Measurements from ENCODE around the gene HELZ. TPM values are rescaled to one million over a fixed set of nuclear protein-coding genes. Genes with fewer than 3 reads are reported as not detected.

HELZ gene
- polyA plus RNA-seq, 3 donors = 27.8 to 31.0 (median 28.2) TPM

DNA sequence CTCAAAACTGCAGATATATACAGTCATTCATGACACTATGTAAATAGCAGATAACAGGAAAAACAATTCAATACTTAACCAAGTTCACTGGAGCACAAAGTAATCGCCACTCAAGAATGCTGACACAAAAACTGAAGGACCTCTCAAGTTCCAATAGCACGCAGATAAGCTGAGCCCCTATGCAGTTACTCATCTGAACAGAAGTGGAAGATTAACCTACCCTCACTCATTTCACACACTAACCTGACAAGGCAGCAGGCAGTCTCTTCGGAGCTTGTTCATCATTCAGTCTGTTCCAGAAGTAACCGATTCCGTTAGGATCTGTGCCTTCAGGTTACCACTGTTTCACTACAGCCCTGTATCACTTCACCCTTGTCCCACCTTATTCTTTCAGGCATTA lies 6.0 kb downstream of the HELZ start:
- no peak for DNase-seq (ENCODE audit: low read depth in 3 of 3, low spot score in 2 of 3)

DNA sequence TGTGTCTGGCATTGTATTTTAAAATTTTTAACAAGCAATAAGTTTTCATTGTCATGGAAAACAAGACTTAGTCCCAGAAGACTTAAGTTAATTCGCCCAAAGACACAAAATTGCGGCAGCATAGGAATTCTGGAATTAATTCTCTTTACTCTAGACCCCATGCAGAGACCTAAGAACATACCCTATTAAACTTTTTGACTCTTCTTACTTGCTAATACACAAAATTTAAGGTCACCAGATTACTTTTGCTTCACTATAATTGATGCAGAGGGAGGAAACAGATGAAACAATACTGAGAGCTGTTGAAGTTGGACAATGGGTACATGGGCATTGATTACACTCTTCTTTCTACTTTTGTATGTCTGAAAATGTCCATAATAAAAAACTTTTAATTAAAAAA lies 12.6 kb downstream of the HELZ start:
- DNase-seq (ENCODE audit: low read depth in 3 of 3, low spot score in 2 of 3) = no peak

DNA sequence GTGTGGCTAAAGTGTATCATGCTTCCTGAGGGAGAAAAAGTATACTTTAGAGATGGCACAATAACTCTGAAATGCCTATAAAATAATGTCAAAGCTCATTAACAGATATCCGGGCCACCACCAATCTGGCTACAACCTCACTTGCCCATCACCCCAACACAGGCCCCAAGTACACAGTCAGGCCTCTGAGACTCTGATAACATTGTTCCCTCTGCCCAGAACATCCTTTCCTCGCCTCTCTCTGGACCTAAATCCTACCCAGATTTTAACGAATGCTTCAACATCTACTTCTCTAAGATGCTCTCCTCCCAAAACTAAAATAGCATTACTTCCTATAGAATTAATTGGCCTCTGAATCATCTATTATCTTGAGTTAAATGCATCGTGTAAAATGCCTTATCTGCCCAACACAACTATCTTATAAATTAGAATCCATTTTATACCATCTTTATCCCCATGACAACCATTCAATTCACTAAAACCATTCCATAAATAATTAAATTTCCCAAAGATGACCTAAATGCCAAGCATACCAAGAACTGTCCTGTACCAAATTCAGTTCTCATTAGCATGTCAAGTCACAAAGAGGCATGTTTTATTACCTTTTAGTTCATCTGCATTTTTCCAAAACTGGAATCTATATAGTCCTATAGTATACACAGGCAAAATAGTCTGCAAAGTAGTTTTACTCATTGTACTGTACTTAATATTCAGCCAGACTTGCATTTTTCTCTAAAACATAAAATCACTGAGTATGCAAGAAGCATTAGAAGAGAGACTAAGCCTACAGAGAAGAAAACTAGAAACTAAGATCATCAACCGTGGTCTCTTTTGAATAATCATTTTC lies 15.7 kb downstream of the HELZ start:
- no peak for DNase-seq (ENCODE audit: low read depth in 3 of 3, low spot score in 2 of 3)

DNA sequence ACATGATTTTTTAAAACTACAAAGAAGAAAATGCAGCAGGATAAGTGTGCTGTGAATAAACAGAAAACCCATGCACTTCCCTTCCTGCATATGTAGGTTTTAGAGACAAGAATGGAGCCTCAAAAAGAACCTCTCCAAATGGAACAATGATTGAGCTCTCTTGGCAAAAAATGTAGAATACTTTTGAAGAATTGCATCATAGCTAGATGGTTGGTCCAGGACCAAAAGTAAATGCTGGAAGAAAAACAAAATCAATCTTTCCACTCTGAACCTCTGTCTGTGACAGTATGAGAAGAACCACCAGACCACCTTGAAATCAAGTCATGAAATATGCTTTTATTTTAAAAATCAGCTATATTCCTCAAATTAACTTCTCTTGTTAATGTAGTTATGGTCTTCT lies 17.5 kb downstream of the HELZ start:
- DNase-seq (ENCODE audit: low read depth in 3 of 3, low spot score in 2 of 3) = no peak

DNA sequence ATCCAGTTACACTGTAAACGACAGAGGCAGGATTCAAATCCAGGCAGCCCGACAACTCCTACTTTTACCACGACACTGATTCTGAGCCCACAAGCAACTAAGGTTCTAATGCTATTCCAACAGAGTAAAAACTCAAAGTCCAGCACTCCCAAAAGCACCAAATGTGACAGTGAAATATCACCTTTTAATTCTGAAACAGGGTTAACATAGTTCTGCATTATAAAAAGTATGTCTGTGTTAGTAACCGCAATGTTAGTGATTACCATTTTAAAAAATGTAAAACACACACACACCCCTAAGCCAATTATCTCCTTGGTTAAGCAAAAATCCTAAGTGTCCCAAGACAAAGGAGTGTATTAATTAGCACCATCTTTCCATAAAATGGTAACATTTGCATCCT lies 19.7 kb downstream of the HELZ start:
- DNase-seq (ENCODE audit: low read depth in 3 of 3, low spot score in 2 of 3) = no peak

DNA sequence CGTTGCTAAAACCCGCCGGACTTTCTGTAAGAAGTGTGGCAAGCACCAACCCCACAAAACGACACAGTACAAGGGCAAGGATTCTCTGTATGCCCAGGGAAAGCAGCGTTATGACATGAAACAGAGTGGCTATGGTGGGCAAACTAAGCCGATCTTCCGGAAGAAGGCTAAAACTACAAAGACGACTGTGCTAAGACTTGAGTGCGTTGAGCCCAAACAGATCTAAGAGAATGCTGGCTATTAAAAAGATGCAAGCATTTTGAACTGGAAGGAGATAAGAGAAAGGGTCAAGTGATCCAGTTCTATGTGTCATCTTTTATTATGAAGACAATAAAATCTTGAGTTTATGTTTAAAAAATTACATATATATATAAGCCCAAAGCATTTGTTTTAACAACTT lies 20.3 kb downstream of the HELZ start:
- DNase-seq (ENCODE audit: low read depth in 3 of 3, low spot score in 2 of 3) = no peak

DNA sequence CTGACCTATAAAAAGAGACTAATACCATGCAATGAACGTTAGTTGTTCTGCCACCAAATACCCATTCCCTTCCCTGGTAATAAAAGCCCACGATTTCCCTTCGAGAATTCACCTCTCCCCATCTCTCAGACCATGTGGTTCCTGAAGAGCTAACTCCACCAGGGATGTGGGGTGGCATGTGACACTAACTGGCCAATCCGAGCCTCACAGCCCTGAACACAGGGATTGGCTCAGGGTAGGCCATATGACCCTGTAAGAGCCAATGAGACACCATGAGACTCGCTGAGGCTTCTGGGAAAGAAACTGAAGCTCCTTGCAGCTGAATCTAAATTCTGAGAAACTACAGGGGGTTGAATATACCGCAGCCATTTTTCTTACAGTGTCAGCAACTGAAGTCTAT lies 21.1 kb downstream of the HELZ start:
- DNase-seq (ENCODE audit: low read depth in 3 of 3, low spot score in 2 of 3) = no peak

DNA sequence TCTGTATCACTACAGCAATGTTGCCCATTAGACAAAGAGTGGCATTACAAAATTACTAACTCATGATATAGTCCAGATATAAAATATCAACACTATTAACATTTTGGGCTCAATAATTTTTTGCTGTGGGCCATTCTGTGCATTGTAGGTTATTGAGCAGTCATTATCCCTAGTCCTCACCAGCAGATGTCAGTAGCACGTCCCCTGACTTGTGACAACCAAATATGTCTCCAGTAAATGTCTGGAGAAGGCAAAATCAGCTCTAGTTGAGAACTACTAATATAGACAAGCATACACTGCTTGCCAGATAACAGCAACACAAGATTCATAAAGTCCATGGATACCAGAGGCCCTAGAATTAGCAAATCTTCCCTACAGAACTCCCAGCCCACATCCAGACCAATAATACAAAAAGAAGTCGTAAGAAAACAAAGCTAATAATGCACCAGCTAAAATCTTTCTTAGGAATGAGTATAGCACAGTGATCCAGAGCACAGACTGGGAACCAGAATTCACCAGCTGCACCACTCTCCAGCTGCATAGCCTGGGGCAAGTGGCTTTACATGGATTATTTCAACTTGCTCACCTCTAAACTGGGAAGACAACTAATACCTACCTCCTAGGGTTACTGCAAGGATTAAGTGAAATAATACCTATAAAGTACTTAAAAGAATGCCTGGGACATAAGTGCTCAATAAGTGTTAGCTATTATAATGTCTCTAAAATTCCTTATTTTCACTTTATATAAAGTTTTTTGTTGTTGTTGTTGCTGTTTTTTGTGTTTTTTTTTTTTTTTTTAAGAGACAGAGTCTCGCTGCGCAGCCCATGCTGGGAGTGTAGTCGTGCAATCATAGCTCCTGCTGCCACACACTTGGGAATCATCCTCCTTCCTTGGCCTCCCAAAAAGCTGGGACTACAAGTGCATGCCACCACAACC lies 23.7 kb downstream of the HELZ start:
- no peak for DNase-seq (ENCODE audit: low read depth in 3 of 3, low spot score in 2 of 3)

DNA sequence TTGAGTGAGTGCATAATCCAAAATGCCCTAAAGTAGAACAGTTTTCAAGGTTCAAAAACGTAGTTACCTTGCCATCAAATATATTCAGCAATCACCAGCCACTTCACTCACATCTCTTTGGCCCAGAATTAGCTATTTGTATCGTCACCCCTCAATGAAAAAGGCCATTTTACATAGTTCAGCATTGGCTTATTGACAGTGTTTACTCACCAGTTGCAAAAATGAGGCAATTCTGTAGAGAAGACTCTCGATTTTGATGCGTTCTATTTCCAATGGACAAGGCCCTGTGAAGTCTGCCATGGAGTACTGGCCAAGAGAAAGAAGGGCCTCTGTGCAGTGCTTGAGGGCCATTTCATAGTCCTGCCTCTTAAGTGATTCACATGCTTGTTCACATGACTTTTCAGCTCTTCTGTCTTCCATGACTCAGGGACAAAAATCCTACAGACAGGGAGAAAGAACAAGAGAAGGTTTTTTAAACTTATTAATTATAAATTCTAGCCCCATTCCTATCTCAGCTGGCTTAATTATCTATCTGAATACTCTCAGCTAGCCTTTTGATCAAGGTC lies 26.5 kb downstream of the HELZ start:
- DNase-seq (ENCODE audit: low read depth in 3 of 3, low spot score in 2 of 3) = no peak

DNA sequence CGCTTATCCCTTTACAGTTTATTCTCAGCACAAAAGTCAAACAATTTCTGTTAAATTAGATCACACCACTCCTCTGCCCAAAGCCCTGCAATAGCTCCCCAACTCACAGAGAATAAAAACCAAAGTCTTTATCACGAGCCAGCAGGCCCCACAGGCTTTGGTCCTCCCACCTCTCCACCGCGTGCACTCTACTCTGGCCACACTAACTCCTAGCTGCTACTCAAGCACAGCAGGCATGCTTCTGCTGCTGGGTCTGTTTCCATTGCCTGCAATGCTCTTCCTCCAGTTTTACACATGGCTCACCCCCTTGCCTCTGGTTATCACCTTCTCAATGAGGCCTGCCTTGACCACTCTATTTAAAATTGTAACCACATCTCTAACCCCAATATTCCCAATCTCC lies 27.6 kb downstream of the HELZ start:
- DNase-seq (ENCODE audit: low read depth in 3 of 3, low spot score in 2 of 3) = no peak

DNA sequence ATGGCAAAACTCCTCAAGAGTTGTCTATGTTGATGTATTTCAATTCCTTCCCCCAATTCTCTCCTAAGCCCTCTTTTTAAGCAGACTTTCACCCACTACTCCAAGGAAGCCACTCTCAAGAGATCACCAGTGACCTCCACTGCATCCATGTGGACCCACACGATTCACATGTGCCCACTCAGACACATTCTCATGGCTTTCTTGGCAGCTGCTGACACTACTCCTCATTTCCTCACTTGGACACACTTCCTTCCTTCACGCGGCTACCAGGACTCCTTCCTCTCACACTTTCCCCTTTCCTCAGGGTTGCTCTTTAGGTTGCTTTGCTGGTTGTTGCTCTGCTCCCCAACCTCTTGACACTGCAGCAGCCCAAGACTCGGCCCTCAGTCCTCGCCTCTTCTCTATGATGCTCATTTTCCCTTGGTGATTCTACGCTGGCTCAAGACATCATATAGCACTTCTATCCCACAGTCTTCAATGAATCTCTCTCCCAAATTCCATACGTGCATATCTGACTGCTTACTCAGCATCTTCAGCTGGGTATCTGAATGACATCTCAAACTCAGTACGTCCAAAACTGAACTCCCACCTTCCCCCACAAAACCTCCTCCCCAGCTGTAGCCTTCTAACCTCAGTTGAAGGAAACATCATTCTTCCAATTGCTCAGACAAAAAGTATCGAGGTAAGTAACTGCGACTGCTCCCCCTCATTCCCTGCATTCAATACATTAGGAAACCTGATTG lies 28.2 kb downstream of the HELZ start:
- DNase-seq (ENCODE audit: low read depth in 3 of 3, low spot score in 2 of 3) = no peak

DNA sequence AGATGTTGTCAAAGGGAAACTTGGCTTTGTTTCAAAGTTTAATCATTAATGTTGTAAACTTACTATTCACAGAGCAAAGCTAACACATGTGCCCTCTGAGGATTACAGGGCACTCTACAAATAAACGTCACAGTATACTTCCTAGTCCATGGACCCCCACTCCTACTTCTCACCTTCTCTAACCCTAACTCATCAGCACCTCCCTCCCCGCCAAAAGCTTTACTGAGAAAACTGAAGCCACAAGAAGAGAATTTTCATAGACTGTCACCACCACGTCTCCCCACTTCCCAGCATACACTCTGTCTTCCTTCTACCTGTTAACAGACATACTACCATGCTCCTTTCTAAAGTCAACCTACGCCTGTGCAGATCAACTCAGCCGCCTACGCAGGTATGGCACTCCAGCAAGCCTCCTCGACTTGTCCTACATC lies 29.0 kb downstream of the HELZ start:
- no peak for DNase-seq (ENCODE audit: low read depth in 3 of 3, low spot score in 2 of 3)

DNA sequence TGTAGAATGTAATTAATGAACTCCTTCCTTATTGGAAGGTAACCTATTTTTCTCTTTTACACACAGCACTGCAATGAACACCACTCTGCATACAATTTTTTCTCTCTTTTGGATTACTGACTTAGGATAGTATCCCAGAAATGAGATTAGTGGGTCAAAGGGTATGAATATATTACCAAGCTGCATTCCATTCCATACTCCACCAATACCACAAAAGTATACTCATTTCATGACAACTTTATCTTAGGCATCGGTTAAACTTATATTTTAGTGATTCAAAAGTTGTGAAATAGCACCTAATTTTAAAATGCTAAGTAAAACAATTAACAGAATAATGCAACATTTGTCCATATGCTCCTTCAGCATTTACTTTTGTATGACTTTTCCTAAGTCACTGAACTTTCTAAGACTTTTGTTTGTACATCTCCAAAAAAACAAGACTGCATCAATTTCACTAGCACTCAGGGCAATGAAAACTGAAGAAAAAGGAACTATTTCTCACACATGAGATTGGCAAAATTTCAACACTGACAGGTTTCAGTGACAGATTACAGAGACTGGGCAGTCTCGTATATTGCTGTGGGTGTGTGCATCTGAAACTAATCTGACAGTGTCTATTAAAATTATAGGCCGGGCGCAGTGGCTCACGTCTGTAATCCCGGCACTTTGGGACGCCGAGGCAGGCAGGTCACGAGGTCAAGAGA lies 32.1 kb downstream of the HELZ start:
- DNase-seq (ENCODE audit: low read depth in 3 of 3, low spot score in 2 of 3) = no peak

DNA sequence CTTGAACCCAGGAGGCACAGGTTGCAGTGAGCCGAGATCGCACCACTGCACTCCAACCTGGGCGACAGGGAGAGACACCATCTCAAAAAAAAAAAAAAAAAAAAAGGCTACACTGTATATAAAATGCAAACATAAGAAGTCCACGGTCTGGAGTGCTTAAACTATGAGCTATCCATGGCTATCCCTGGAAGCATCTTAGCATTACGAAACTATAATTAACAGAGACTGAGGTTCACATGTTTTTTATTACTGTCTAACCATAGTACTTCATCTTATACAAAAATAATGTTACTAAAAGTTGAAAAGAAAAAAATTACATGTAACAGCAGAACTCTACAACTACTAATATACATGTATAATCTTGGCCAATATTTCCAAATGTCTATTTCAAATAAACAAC lies 32.8 kb downstream of the HELZ start:
- DNase-seq (ENCODE audit: low read depth in 3 of 3, low spot score in 2 of 3) = no peak

DNA sequence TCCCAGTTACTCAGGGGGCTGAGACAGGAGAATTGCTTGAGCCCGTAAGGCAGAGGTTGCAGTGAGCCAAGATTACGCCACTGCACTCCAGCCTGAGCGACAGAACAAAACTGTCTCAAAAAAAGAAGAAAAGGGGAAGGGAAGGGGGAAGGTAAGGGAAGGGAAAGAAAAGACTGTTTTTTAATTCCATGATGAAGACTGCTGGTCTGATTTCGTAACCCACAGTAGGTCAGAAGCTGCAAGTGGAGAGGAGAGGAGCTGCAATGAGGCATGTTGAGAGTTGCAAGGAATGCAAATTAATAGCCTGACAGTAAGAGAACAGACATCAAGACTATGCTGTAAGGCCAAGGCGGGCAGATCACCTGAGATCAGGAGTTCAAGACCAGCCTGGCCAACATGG lies 33.3 kb downstream of the HELZ start:
- no peak for DNase-seq (ENCODE audit: low read depth in 3 of 3, low spot score in 2 of 3)

DNA sequence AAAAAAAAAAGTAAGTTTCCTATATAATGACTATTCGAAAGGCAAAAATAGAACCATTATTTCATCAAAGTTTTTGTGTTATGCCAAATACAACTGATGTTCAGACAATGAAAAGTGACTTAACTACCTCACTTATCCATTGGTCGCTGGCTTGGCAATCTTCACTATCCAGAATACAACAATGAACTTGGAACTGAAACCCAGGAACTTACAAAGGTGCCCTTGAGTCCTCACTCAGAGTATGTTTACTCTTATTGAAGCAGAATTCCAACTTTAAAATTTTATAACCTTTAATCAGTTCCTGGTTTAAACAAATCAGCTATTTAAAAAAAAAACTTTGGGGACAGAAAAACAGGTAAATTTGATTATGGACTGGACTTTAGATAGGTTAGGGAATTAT lies 34.1 kb downstream of the HELZ start:
- DNase-seq (ENCODE audit: low read depth in 3 of 3, low spot score in 2 of 3) = no peak

DNA sequence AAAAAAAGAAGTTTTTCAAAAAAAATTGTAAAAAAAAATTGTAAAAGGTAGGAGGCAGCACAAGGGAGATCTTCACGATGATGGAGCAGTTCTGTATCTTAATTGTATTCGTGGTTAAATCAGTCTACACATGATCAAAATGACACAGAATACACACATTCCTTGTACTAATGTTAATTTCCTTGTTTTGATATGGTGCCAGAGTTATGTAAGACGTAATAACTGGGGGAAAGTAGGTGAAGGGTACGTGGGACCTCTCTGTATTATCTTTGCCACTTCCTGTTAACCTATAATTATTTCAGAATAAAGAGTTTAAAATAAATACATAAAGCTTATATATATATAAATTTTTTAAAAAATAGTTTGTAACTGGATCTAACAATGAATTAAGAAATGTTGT lies 36.8 kb downstream of the HELZ start:
- DNase-seq (ENCODE audit: low read depth in 3 of 3, low spot score in 2 of 3) = no peak

DNA sequence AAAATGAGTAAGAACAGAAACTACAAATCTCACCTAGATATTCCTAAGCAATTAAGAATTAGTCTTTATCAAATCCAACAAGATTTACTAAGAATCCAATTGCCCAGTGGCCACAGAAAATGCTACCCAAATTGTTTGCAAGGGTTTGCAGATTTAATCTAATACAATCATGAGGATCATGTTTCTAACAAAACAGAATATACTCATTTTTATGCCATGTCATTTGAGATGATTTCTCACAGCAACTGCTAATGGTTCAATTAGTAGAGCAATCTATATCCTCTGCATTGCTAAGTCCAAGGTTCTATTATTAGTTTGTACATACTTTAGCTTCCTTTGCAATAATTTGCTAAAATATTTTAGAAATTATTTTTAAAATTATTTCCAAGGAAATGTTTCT lies 41.2 kb downstream of the HELZ start:
- no peak for DNase-seq (ENCODE audit: low read depth in 3 of 3, low spot score in 2 of 3)

DNA sequence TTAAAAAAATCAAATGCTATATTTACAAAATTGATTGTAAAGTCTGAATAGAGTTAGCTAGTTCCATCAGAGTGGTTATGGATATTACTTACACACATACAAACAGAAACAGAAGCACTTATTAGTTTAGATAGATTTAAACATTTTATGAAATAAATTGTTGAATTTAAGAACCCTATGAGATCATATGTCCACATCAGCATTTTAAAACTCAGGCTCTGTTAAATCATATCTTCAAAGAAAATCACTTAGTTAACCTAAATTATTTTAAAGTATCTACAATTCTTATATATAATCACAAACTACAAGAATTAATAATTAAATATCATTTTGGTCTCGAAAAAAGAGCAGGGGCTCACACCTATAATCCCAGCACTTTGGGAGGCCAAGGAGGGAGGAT lies 42.5 kb downstream of the HELZ start:
- DNase-seq (ENCODE audit: low read depth in 3 of 3, low spot score in 2 of 3) = no peak

DNA sequence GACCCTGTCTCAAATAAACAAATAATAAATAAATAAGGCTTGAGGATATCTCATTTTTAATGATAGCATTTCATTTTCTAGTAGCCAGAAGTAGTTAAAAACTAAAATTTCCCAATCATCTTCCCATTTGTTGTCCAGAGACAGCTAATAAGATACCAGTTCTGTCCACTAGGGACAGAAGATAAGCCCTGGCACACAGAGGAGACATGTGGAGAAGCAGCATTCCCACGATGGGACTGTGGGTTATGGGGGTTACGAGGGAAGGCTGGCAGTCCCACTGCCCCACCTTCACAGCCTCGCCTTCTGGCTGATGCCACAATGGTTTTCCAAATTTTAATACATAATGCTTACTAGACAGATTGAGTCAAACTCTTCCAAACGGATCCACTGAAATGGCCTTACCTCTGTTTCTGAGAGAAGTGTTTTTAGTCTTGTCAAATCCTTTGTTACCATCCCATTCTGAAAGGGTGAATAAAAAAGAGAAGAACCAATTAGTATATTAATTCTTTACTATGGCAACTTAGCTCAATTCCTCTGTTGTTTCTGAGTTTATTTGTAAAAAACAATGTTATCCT lies 44.2 kb downstream of the HELZ start:
- DNase-seq (ENCODE audit: low read depth in 3 of 3, low spot score in 2 of 3) = no peak

Measured in right renal cortex interstitium (tissue), 3 donors.